GM23338 (cell line): Measurements from ENCODE around the gene CACNG8. TPM values are rescaled to one million over a fixed set of nuclear protein-coding genes. Genes with fewer than 3 reads are reported as not detected.

Source experiments
- ATAC-seq: fragments of 200-7000 bp; cut with Tn5 transposase; 3 replicates; pipeline ENCODE4 v1.9.1; 2020
- DNase-seq: peaks from one replicate; pipeline ENCODE4 v3.0.0-alpha.2; 2015; ENCODE audit warnings: low spot score
- H2AFZ ChIP-seq: fragments of 200-600 bp; sonication (generic); 2 replicates; pipeline ENCODE4 v1.8.0; 2016; ENCODE audit warnings: antibody characterized with exemption, mild to moderate bottlenecking, moderate library complexity
- H3F3A ChIP-seq: fragments of 200-600 bp; sonication (generic); replicated peaks from 2 replicates; pipeline ENCODE4 v1.8.0; 2017; ENCODE audit warnings: antibody characterized with exemption, mixed run types, low read depth
- H3K27ac ChIP-seq: fragments of 200-600 bp; sonication (generic); 2 replicates; pipeline ENCODE4 v1.6.1; 2016; ENCODE audit warnings: low read depth
- H3K27me3 ChIP-seq: fragments of 200-600 bp; sonication (generic); 2 replicates; pipeline ENCODE4 v1.8.0; 2016; ENCODE audit warnings: mild to moderate bottlenecking, mixed run types, moderate library complexity; ENCODE audit not compliant: insufficient read depth
- H3K36me3 ChIP-seq: fragments of 200-600 bp; sonication (generic); 2 replicates; pipeline ENCODE4 v1.8.0; 2016; ENCODE audit warnings: mild to moderate bottlenecking; ENCODE audit not compliant: insufficient read depth
- H3K4me1 ChIP-seq: fragments of 200-600 bp; sonication (generic); 2 replicates; pipeline ENCODE4 v1.8.0; 2016; ENCODE audit warnings: mild to moderate bottlenecking, moderate library complexity; ENCODE audit not compliant: insufficient read depth
- H3K4me2 ChIP-seq: fragments of 200-600 bp; sonication (generic); 2 replicates; pipeline ENCODE4 v1.7.1; 2017; ENCODE audit warnings: mixed run types
- H3K4me3 ChIP-seq: fragments of 200-600 bp; sonication (generic); 2 replicates; pipeline ENCODE4 v1.6.1; 2016; ENCODE audit warnings: mixed run types
- H3K79me2 ChIP-seq: fragments of 200-600 bp; sonication (generic); replicated peaks from 2 replicates; pipeline ENCODE4 v1.8.0; 2017; ENCODE audit warnings: mild to moderate bottlenecking; ENCODE audit not compliant: insufficient read depth
- H3K9me2 ChIP-seq: fragments of 200-600 bp; sonication (generic); 2 replicates; pipeline ENCODE4 v1.8.0; 2017; ENCODE audit not compliant: insufficient read depth
- H4K20me1 ChIP-seq: fragments of 200-600 bp; sonication (generic); replicated peaks from 2 replicates; pipeline ENCODE4 v1.8.0; 2017; ENCODE audit warnings: mild to moderate bottlenecking; ENCODE audit not compliant: insufficient read depth
- H3K27ac Mint-ChIP-seq: 2 replicates; pipeline ENCODE4 v1.8.0; 2020; ENCODE audit warnings: inconsistent platforms, mild to moderate bottlenecking, moderate library complexity, mixed read lengths
- H3K27me3 Mint-ChIP-seq: 3 replicates; pipeline ENCODE4 v1.8.0; 2022; ENCODE audit warnings: low read depth, mild to moderate bottlenecking, moderate library complexity, mixed read lengths, inconsistent platforms; ENCODE audit not compliant: insufficient read depth, poor library complexity
- H3K36me3 Mint-ChIP-seq: 3 replicates; pipeline ENCODE4 v1.8.0; 2021; ENCODE audit warnings: low read depth, mild to moderate bottlenecking, inconsistent platforms, moderate library complexity, mixed read lengths
- H3K4me1 Mint-ChIP-seq: 3 replicates; pipeline ENCODE4 v1.8.0; 2020; ENCODE audit warnings: mild to moderate bottlenecking, inconsistent platforms, mixed read lengths
- H3K4me3 Mint-ChIP-seq: 3 replicates; pipeline ENCODE4 v1.8.0; 2021; ENCODE audit warnings: moderate library complexity, mild to moderate bottlenecking, inconsistent platforms, mixed read lengths
- H3K9me3 Mint-ChIP-seq: 3 replicates; pipeline ENCODE4 v1.8.0; 2020; ENCODE audit warnings: moderate library complexity, mild to moderate bottlenecking, inconsistent platforms, mixed read lengths
- CREB1 ChIP-seq: fragments of 250-450 bp; sonication (Bioruptor Pico); IDR thresholded peaks from 2 replicates; pipeline ENCODE4 v1.5.0; 2020; ENCODE audit warnings: low read depth, mild to moderate bottlenecking, moderate library complexity
- EZH2phosphoT487 ChIP-seq: fragments of 200-600 bp; sonication (generic); IDR thresholded peaks from one replicate; pipeline ENCODE4 v1.8.1; 2018; ENCODE audit warnings: antibody characterized with exemption; ENCODE audit not compliant: unreplicated experiment
- JUNB ChIP-seq: IDR thresholded peaks from one replicate; pipeline ENCODE4 v1.6.1; 2016; ENCODE audit warnings: antibody characterized with exemption; ENCODE audit not compliant: unreplicated experiment
- NANOG ChIP-seq: IDR thresholded peaks from 2 replicates; pipeline ENCODE4 v1.6.1; 2016; ENCODE audit warnings: antibody characterized with exemption, borderline replicate concordance
- POLR2AphosphoS5 ChIP-seq: IDR thresholded peaks from 2 replicates; pipeline ENCODE4 v1.6.1; 2016; ENCODE audit warnings: antibody characterized with exemption, low read depth
- STAT1 ChIP-seq: IDR thresholded peaks from one replicate; pipeline ENCODE4 v1.6.1; 2016; ENCODE audit warnings: antibody characterized with exemption; ENCODE audit not compliant: unreplicated experiment
- ZNF331 ChIP-seq: fragments of 250-450 bp; sonication (Bioruptor Pico); IDR thresholded peaks from 2 replicates; pipeline ENCODE4 v1.5.0; 2020; ENCODE audit warnings: low read depth, mild to moderate bottlenecking, moderate library complexity
- polyA plus RNA-seq: library from polyadenylated mRNA; unstranded; fragments of >200 nt; fragmentation: Nextera tagmentation; extraction: Ambion mirVana; gene quantifications from 2 replicates; pipeline ENCODE4 v1.2.1, GENCODE V29; 2016
- total RNA-seq: library from RNA; depleted of rRNA; stranded (reverse); fragments of >200 nt; shearing (Covaris generic); gene quantifications from 2 replicates; pipeline ENCODE4 v1.2.3, GENCODE V29; 2014
- TF ChIP-seq, protein P1 (sequence below): IDR thresholded peaks from one replicate; pipeline ENCODE4 v1.6.1; 2018; ENCODE audit warnings: antibody characterized with exemption; ENCODE audit not compliant: unreplicated experiment
- TF ChIP-seq, protein P2 (sequence below), 2 experiments: fragments of 200-600 bp in 1 of 2; sonication (generic) in 1 of 2; conservative IDR thresholded peaks; 2 replicates each; pipeline versions ENCODE4 v1.5.1 to v1.6.1; 2016 to 2017; ENCODE audit warnings: antibody characterized with exemption in 2 of 2, low read depth in 2 of 2, mild to moderate bottlenecking in 2 of 2, moderate library complexity in 1 of 2
- TF ChIP-seq, protein P3 (sequence below): IDR thresholded peaks from 2 replicates; pipeline ENCODE4 v1.6.1; 2016; ENCODE audit warnings: antibody characterized with exemption

CACNG8 gene
- total and polyA plus RNA-seq, 2 experiments from 2014 or later = 2.2 to 3.9 TPM

DNA sequence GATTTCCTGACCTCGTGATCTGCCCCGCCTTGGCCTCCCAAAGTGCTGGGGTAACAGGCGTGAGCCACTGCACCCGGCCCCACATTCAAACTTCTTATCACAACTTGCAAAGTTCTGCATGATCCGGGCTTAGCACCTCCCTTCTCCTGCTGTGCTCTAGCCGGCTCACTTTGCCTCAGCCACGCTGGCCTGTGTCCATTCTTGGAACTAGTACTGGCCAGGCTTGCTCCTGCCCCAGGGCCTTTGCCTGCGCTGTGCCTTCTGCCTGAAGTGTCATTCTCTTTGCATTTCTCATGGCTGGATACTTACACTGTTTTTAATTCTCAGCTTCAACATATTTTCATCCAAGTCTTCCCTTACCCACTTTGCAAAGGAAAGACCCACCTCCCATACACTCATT is 58.6 kb downstream of the CACNG8 start (continued):
- TF ChIP-seq, protein P1, sequence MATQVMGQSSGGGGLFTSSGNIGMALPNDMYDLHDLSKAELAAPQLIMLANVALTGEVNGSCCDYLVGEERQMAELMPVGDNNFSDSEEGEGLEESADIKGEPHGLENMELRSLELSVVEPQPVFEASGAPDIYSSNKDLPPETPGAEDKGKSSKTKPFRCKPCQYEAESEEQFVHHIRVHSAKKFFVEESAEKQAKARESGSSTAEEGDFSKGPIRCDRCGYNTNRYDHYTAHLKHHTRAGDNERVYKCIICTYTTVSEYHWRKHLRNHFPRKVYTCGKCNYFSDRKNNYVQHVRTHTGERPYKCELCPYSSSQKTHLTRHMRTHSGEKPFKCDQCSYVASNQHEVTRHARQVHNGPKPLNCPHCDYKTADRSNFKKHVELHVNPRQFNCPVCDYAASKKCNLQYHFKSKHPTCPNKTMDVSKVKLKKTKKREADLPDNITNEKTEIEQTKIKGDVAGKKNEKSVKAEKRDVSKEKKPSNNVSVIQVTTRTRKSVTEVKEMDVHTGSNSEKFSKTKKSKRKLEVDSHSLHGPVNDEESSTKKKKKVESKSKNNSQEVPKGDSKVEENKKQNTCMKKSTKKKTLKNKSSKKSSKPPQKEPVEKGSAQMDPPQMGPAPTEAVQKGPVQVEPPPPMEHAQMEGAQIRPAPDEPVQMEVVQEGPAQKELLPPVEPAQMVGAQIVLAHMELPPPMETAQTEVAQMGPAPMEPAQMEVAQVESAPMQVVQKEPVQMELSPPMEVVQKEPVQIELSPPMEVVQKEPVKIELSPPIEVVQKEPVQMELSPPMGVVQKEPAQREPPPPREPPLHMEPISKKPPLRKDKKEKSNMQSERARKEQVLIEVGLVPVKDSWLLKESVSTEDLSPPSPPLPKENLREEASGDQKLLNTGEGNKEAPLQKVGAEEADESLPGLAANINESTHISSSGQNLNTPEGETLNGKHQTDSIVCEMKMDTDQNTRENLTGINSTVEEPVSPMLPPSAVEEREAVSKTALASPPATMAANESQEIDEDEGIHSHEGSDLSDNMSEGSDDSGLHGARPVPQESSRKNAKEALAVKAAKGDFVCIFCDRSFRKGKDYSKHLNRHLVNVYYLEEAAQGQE = no peak
- TF ChIP-seq ZNF331 (CRISPR knock-in tag) = no peak
- TF ChIP-seq, protein P2, sequence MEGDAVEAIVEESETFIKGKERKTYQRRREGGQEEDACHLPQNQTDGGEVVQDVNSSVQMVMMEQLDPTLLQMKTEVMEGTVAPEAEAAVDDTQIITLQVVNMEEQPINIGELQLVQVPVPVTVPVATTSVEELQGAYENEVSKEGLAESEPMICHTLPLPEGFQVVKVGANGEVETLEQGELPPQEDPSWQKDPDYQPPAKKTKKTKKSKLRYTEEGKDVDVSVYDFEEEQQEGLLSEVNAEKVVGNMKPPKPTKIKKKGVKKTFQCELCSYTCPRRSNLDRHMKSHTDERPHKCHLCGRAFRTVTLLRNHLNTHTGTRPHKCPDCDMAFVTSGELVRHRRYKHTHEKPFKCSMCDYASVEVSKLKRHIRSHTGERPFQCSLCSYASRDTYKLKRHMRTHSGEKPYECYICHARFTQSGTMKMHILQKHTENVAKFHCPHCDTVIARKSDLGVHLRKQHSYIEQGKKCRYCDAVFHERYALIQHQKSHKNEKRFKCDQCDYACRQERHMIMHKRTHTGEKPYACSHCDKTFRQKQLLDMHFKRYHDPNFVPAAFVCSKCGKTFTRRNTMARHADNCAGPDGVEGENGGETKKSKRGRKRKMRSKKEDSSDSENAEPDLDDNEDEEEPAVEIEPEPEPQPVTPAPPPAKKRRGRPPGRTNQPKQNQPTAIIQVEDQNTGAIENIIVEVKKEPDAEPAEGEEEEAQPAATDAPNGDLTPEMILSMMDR (conservative IDR thresholded peaks at IDR 0.05; ENCODE audit: low read depth in 2 of 2) = no peak

DNA sequence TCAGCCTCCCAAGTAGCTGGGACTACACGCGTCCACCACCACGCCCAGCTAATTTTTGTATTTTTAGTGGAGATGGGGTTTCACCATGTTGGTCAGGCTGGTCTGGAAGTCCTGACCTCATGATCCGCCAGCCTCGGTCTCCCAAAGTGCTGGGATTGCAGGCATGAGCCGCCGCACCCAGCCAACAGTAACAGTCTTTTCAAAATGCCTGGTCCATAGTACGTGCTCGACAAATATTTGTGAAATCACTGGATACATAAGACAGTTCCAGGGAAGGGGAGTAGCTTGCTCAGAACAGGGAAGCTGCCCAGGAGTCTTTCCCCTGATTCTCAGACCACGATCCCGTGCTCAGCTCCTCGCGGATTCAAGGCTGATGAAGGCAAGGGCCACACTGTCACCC is 59.2 kb downstream of the CACNG8 start:
- Mint-ChIP-seq H3K27ac (no peak overlapping the region), H3K4me3 (no peak overlapping the region), H3K9me3 (no peaks in the 10 kb centered on the region; the same call in 1 of the 3 replicates), H3K27me3 (peaks cover 14% of the 10 kb centered on the region), H3K36me3 (no peaks in the 10 kb centered on the region; the same call in 2 of the 3 replicates), H3K4me1 (peaks cover 16% of the 10 kb centered on the region)
- no peak for DNase-seq
- H2AFZ ChIP-seq = no peak overlapping the region
- H3K4me1 ChIP-seq = peaks cover 7% of the 10 kb centered on the region; the same call in 1 of the 2 replicates
- H3F3A ChIP-seq = peaks cover 12% of the 10 kb centered on the region
- ATAC-seq = no peak
- no peaks in the 10 kb centered on the region for H3K36me3 ChIP-seq
- H4K20me1 ChIP-seq = no peaks in the 10 kb centered on the region
- no peaks in the 10 kb centered on the region for H3K79me2 ChIP-seq
- TF ChIP-seq, protein P1 = no peak
- TF ChIP-seq, protein P3, sequence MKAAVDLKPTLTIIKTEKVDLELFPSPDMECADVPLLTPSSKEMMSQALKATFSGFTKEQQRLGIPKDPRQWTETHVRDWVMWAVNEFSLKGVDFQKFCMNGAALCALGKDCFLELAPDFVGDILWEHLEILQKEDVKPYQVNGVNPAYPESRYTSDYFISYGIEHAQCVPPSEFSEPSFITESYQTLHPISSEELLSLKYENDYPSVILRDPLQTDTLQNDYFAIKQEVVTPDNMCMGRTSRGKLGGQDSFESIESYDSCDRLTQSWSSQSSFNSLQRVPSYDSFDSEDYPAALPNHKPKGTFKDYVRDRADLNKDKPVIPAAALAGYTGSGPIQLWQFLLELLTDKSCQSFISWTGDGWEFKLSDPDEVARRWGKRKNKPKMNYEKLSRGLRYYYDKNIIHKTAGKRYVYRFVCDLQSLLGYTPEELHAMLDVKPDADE = no peak
- TF ChIP-seq POLR2AphosphoS5 (no peak), CREB1 (no peak), JUNB (no peak), EZH2phosphoT487 (no peak), NANOG (no peak), STAT1 (no peak)
- no peaks in the 10 kb centered on the region for H3K27me3 ChIP-seq
- no peaks in the 10 kb centered on the region for H3K9me2 ChIP-seq
- H3K4me3 ChIP-seq = no peak overlapping the region
- H3K4me2 ChIP-seq = no peak overlapping the region
- no peak overlapping the region for H3K27ac ChIP-seq
